Lung (tissue), 12 donors: ENCODE results near the gene HPSE2. TPM values are rescaled to one million over a fixed set of nuclear protein-coding genes. Genes with fewer than 3 reads are reported as not detected.

Source experiments
- ATAC-seq: fragments of 200-7000 bp; cut with Tn5 transposase; one replicate; pipeline ENCODE4 v1.9.1; 2020; ENCODE audit warnings: moderate number of reproducible peaks; ENCODE audit not compliant: insufficient read depth, low FRiP score
- DNase-seq, 3 donors: peaks; one replicate each; pipeline ENCODE4 v3.0.0-alpha.2; 2013 to 2017
- H3K27ac ChIP-seq, 2 donors: one replicate each; pipeline ENCODE4 v1.5.1; 2013; ENCODE audit warnings: mild to moderate bottlenecking in 2 of 2, moderate library complexity in 2 of 2, control low read depth in 1 of 2, inconsistent platforms in 1 of 2, low read depth in 1 of 2, low read length in 1 of 2
- H3K27me3 ChIP-seq, 3 donors: one replicate each; pipeline ENCODE4 v1.5.1; 2013; ENCODE audit warnings: low read length in 2 of 3; ENCODE audit not compliant: control insufficient read depth in 3 of 3, insufficient read depth in 3 of 3
- H3K36me3 ChIP-seq, 4 donors: one replicate each; pipeline ENCODE4 v1.5.1; 2013; ENCODE audit warnings: low read length in 4 of 4, mild to moderate bottlenecking in 1 of 4, moderate library complexity in 1 of 4; ENCODE audit not compliant: control insufficient read depth in 4 of 4, insufficient read depth in 4 of 4
- H3K4me1 ChIP-seq, 5 donors: one replicate each; pipeline ENCODE4 v1.5.1; 2013; ENCODE audit warnings: low read length in 5 of 5, mild to moderate bottlenecking in 2 of 5, moderate library complexity in 1 of 5; ENCODE audit not compliant: control insufficient read depth in 5 of 5, insufficient read depth in 5 of 5
- H3K4me3 ChIP-seq: one replicate; pipeline ENCODE4 v1.5.1; 2013; ENCODE audit warnings: mild to moderate bottlenecking, control low read depth, moderate library complexity
- H3K9ac ChIP-seq, 2 donors: one replicate each; pipeline ENCODE4 v1.5.1; 2013; ENCODE audit warnings: low read length in 2 of 2, control low read depth in 1 of 2; ENCODE audit not compliant: insufficient read depth in 1 of 2
- H3K9me3 ChIP-seq, 4 donors: one replicate each; pipeline ENCODE4 v1.5.1; 2013; ENCODE audit warnings: low read length in 3 of 4, mild to moderate bottlenecking in 1 of 4, moderate library complexity in 1 of 4; ENCODE audit not compliant: control insufficient read depth in 4 of 4, insufficient read depth in 3 of 4
- WGBS, 2 donors: extraction: QIAGEN DNeasy Blood & Tissue Kit; methylation state at CpG; one replicate each; pipeline ENCODE4 v1.1.7; 2013; 5-methylcytosine and 5-hydroxymethylcytosine counted together
- polyA plus RNA-seq, 2 donors: library from polyadenylated mRNA; stranded (reverse); fragments of 200-250 nt; gene quantifications; one replicate each; pipeline ENCODE4 v1.2.1, GENCODE V29; 2013
- total RNA-seq, 2 donors: library from RNA; depleted of rRNA in 1 of 2; stranded (reverse); fragments of >200 nt in 1 of 2; gene quantifications; one replicate each; pipeline ENCODE4 v1.2.1, GENCODE V29; 2014 to 2021
- TF ChIP-seq, protein P1 (sequence below): IDR thresholded peaks from 2 replicates; pipeline ENCODE4 v1.5.1; 2012; ENCODE audit warnings: mild to moderate bottlenecking; ENCODE audit errors: control extremely low read depth, extremely low read depth
- donor health status: control.
- donor health status: control.
- donor health status: Bipolar disorder and iron deficiency.
- donor health status: healthy.
- donor health status: DM: yes; HTN: yes; CAD: no.

HPSE2 gene
- total and polyA plus RNA-seq, 4 donors = 0.32 to 47.3 (median 1.9) TPM

DNA sequence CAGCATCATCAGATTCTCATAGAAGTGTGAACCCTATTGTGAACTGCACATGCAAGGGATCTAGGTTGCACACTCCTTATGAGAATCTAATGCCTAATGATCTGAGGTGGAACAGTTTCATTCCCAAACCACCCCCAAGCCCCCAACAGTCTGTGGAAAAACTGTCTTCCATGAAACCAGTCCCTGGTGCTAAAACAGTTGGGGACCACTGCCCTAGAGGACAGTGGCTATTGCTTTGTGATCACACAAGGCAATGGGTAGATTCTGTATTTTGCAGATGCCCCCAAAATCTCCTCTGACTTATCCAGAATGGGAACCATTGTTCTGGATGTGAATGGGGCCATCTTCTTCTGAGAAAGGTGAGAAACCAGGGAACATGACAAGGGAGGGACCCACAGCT lies 757.8 kb downstream of the HPSE2 start:
- ATAC-seq = no peak
- H3K9me3 ChIP-seq = no peaks in the 10 kb centered on the region
- H3K27me3 ChIP-seq = no peaks in the 10 kb centered on the region
- H3K36me3 ChIP-seq = no peaks in the 10 kb centered on the region
- H3K4me3 ChIP-seq = no peak overlapping the region
- no peak for DNase-seq
- H3K4me1 ChIP-seq = peaks cover 0 to 4% (median 0%) of the 10 kb centered on the region in 5 donors
- TF ChIP-seq, protein P1, sequence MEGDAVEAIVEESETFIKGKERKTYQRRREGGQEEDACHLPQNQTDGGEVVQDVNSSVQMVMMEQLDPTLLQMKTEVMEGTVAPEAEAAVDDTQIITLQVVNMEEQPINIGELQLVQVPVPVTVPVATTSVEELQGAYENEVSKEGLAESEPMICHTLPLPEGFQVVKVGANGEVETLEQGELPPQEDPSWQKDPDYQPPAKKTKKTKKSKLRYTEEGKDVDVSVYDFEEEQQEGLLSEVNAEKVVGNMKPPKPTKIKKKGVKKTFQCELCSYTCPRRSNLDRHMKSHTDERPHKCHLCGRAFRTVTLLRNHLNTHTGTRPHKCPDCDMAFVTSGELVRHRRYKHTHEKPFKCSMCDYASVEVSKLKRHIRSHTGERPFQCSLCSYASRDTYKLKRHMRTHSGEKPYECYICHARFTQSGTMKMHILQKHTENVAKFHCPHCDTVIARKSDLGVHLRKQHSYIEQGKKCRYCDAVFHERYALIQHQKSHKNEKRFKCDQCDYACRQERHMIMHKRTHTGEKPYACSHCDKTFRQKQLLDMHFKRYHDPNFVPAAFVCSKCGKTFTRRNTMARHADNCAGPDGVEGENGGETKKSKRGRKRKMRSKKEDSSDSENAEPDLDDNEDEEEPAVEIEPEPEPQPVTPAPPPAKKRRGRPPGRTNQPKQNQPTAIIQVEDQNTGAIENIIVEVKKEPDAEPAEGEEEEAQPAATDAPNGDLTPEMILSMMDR = no peak
- H3K27ac ChIP-seq = no peak overlapping the region
- no peak overlapping the region for H3K9ac ChIP-seq

DNA sequence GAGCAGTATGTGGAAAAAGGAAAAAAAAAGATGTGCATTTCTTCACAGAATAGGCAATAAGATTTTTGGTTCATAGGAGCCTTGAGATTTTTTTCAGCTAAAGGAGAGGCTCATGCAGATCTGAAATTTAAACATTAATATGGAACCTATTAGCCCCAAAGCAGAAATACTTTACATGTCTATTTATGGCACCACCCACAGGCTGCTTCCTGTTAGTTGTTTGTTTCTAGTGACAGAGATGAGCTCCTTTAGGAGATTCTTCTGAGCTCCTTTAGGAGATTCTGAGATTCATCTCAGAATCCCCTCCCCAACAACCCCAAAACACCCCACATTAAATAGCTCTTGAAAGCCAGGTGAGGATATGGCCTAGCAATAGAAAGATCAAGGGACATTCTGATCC lies 761.0 kb downstream of the HPSE2 start:
- no peak for ATAC-seq
- H3K9me3 ChIP-seq = no peaks in the 10 kb centered on the region
- H3K36me3 ChIP-seq = no peaks in the 10 kb centered on the region
- H3K27ac ChIP-seq = no peak overlapping the region
- no peak overlapping the region for H3K9ac ChIP-seq
- no peak overlapping the region for H3K4me3 ChIP-seq
- TF ChIP-seq, protein P1 = no peak
- H3K4me1 ChIP-seq = peaks cover 0 to 4% (median 0%) of the 10 kb centered on the region in 5 donors
- DNase-seq = no peak
- H3K27me3 ChIP-seq = no peaks in the 10 kb centered on the region

DNA sequence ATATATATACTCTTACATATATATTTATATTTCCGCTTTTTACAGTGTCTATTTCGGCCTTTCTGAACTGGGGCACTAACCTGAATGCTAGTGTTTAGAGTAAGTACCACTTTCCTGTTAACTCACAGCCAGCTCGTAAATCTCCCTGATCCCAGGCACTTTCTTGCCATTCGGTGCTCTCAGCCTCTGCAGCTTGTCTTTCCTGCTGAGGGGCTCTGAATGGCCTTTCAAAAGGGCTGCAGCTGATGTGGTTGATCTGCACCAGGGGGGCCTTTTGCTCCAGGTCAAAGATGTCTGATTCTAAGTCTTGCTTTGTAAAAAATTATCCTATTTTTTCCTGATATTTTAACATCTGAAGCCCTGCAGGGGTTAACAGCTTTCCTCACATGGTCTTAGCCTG lies 763.5 kb downstream of the HPSE2 start:
- H3K4me1 ChIP-seq = peaks cover 0 to 4% (median 0%) of the 10 kb centered on the region in 5 donors
- H3K27ac ChIP-seq = no peak overlapping the region
- H3K4me3 ChIP-seq = no peak overlapping the region
- ATAC-seq = no peak
- no peak for DNase-seq
- WGBS, 2 donors = 29 to 63% methylated on average over 4 of the region's 4 CpGs
- H3K9ac ChIP-seq = no peak overlapping the region
- no peaks in the 10 kb centered on the region for H3K27me3 ChIP-seq
- H3K36me3 ChIP-seq = no peaks in the 10 kb centered on the region
- TF ChIP-seq, protein P1 = no peak
- H3K9me3 ChIP-seq = no peaks in the 10 kb centered on the region

DNA sequence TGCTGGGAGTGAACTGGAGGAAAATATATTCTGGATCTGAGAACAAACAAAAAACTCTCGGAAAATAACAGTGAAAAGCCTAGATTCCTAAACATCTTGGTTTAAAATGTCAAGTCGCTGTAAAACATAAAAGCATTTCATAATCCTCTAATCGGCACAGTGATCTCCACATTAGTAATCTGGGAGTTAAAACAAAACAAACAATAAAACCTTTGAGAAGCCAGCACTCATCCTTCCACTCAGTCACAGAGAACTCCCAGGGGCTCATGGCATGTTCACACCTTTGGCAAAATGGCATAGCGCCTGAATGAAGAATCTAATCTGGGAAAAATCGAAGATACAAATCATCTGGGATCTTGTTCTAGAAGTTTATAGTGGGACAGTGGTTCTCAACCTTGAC lies 764.8 kb downstream of the HPSE2 start:
- Histone ChIP-seq H3K4me1 (peaks cover 0 to 4% (median 0%) of the 10 kb centered on the region in 5 donors), H3K36me3 (no peaks in the 10 kb centered on the region), H3K9ac (no peak overlapping the region), H3K4me3 (no peak overlapping the region), H3K9me3 (no peaks in the 10 kb centered on the region), H3K27me3 (no peaks in the 10 kb centered on the region), H3K27ac (no peak overlapping the region)
- ATAC-seq (no peak), DNase-seq (no peak)
- TF ChIP-seq, protein P1 = no peak
- WGBS, 2 donors = 81 to 87% methylated on average over 5 of the region's 5 CpGs
